ENCODE measurements around the gene TKTL2. TPM values are rescaled to one million over a fixed set of nuclear protein-coding genes. Genes with fewer than 3 reads are reported as not detected.

The TKTL2 gene
- total and polyA plus RNA-seq, 10 of the 15 experiments (the other 5 are each of a cell fraction or from before 2014, with no cell fraction given), result 0.03 to 0.04 (median 0.03) TPM; not detected in 7

DNA sequence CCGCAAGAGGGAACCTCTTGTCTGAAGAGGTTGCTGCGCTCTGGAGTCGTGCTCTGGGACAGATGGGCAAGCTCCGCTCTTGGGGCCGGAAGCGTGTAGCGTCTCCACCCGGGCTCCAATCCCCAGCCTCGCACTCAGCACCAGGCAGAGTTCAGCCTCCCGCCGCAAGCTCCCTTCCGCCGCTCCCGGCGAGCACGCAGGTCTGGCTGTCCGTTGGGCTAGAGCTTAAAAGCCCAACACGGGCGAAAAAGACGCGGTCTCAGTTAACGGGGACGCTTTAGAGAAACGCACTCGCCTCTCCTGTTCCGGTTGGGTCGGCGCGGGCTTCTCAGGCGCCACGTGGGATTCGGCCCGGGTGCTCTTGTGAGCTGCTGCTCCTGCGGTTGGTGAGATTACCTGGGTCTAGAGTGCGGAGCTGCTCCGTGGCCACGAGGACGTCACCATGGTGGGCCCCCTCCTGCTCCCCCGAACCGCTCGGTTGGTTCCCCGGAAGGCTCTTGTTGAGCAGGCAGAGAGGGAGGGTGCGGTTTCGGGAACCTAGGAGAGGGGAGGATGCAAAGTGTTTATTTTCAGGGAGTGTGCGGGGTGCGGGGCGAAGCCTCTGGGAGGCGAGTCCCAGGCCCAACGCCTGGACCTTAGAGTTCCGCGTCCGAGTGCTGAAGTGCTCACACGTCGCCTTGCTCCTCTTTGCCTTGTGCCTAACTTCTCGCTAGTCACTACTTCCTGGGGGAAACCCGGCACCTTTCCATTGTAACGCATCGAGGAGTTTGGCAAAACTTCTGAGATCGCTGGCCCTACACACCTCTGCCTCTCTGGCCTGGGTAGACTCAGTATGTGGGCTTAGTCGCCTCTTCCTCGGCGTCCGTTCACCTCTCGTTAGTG is 21.0 kb upstream of the TKTL2 start, which contains the start of gene TMA16 (continued):
- TF ChIP-seq, protein P1, sequence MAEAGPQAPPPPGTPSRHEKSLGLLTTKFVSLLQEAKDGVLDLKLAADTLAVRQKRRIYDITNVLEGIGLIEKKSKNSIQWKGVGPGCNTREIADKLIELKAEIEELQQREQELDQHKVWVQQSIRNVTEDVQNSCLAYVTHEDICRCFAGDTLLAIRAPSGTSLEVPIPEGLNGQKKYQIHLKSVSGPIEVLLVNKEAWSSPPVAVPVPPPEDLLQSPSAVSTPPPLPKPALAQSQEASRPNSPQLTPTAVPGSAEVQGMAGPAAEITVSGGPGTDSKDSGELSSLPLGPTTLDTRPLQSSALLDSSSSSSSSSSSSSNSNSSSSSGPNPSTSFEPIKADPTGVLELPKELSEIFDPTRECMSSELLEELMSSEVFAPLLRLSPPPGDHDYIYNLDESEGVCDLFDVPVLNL (IDR thresholded peaks at IDR 0.05; ENCODE audit: low read depth, low read length), result no peak
- TF ChIP-seq, protein P2, sequence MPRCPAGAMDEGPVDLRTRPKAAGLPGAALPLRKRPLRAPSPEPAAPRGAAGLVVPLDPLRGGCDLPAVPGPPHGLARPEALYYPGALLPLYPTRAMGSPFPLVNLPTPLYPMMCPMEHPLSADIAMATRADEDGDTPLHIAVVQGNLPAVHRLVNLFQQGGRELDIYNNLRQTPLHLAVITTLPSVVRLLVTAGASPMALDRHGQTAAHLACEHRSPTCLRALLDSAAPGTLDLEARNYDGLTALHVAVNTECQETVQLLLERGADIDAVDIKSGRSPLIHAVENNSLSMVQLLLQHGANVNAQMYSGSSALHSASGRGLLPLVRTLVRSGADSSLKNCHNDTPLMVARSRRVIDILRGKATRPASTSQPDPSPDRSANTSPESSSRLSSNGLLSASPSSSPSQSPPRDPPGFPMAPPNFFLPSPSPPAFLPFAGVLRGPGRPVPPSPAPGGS (IDR thresholded peaks at IDR 0.05; ENCODE audit: borderline replicate concordance, insufficient read depth, low read depth, low read length, poor library complexity, severe bottlenecking), result peak; percentile 33
- TF ChIP-seq TARDBP (IDR thresholded peaks at IDR 0.05; ENCODE audit: borderline replicate concordance), result peak; percentile 69; the same call in 1 of the 2 replicates
- peak; percentile 49 for TF ChIP-seq DPF2 (IDR thresholded peaks at IDR 0.05)
- TF ChIP-seq HDAC6 (IDR thresholded peaks at IDR 0.05; ENCODE audit: unreplicated experiment), result no peak
- peak; percentile 97 for TF ChIP-seq GABPA (IDR thresholded peaks at IDR 0.05; ENCODE audit: low read depth)
- TF ChIP-seq TCF12 (IDR thresholded peaks at IDR 0.05; ENCODE audit: low read depth, low read length), result no peak; the same call in 1 of the 2 replicates
- TF ChIP-seq STAT1 (conservative IDR thresholded peaks at IDR 0.05), result 0 out of 2 replicates have a peak, but pooled peaks have one; percentile 41
- TF ChIP-seq, protein P3, sequence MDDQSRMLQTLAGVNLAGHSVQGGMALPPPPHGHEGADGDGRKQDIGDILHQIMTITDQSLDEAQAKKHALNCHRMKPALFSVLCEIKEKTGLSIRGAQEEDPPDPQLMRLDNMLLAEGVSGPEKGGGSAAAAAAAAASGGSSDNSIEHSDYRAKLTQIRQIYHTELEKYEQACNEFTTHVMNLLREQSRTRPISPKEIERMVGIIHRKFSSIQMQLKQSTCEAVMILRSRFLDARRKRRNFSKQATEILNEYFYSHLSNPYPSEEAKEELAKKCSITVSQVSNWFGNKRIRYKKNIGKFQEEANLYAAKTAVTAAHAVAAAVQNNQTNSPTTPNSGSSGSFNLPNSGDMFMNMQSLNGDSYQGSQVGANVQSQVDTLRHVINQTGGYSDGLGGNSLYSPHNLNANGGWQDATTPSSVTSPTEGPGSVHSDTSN (IDR thresholded peaks at IDR 0.05; ENCODE audit: insufficient replicate concordance, low read depth, low read length), result no peak
- TF ChIP-seq GATAD2B (conservative IDR thresholded peaks at IDR 0.05; ENCODE audit: low read depth), result peak; percentile 83
- no peak for TF ChIP-seq MYB (IDR thresholded peaks at IDR 0.05; ENCODE audit: borderline replicate concordance, low read depth, low read length)
- TF ChIP-seq, protein P4, sequence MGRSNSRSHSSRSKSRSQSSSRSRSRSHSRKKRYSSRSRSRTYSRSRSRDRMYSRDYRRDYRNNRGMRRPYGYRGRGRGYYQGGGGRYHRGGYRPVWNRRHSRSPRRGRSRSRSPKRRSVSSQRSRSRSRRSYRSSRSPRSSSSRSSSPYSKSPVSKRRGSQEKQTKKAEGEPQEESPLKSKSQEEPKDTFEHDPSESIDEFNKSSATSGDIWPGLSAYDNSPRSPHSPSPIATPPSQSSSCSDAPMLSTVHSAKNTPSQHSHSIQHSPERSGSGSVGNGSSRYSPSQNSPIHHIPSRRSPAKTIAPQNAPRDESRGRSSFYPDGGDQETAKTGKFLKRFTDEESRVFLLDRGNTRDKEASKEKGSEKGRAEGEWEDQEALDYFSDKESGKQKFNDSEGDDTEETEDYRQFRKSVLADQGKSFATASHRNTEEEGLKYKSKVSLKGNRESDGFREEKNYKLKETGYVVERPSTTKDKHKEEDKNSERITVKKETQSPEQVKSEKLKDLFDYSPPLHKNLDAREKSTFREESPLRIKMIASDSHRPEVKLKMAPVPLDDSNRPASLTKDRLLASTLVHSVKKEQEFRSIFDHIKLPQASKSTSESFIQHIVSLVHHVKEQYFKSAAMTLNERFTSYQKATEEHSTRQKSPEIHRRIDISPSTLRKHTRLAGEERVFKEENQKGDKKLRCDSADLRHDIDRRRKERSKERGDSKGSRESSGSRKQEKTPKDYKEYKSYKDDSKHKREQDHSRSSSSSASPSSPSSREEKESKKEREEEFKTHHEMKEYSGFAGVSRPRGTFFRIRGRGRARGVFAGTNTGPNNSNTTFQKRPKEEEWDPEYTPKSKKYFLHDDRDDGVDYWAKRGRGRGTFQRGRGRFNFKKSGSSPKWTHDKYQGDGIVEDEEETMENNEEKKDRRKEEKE (IDR thresholded peaks at IDR 0.05), result no peak
- TF ChIP-seq BMI1 (IDR thresholded peaks at IDR 0.05; ENCODE audit: borderline replicate concordance), result no peak
- peak; percentile 97 for TF ChIP-seq MYC (IDR thresholded peaks at IDR 0.05; ENCODE audit: insufficient read depth, insufficient read length, insufficient replicate concordance, low read length, severe bottlenecking)
- TF ChIP-seq, protein P5, sequence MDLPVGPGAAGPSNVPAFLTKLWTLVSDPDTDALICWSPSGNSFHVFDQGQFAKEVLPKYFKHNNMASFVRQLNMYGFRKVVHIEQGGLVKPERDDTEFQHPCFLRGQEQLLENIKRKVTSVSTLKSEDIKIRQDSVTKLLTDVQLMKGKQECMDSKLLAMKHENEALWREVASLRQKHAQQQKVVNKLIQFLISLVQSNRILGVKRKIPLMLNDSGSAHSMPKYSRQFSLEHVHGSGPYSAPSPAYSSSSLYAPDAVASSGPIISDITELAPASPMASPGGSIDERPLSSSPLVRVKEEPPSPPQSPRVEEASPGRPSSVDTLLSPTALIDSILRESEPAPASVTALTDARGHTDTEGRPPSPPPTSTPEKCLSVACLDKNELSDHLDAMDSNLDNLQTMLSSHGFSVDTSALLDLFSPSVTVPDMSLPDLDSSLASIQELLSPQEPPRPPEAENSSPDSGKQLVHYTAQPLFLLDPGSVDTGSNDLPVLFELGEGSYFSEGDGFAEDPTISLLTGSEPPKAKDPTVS (IDR thresholded peaks at IDR 0.05; ENCODE audit: low read depth, low read length), result no peak
- no peak for TF ChIP-seq RCOR1 (conservative IDR thresholded peaks at IDR 0.05; ENCODE audit: low read depth, low read length)
- no peak for TF ChIP-seq PAX8 (IDR thresholded peaks at IDR 0.05)
- TF ChIP-seq, protein P6, sequence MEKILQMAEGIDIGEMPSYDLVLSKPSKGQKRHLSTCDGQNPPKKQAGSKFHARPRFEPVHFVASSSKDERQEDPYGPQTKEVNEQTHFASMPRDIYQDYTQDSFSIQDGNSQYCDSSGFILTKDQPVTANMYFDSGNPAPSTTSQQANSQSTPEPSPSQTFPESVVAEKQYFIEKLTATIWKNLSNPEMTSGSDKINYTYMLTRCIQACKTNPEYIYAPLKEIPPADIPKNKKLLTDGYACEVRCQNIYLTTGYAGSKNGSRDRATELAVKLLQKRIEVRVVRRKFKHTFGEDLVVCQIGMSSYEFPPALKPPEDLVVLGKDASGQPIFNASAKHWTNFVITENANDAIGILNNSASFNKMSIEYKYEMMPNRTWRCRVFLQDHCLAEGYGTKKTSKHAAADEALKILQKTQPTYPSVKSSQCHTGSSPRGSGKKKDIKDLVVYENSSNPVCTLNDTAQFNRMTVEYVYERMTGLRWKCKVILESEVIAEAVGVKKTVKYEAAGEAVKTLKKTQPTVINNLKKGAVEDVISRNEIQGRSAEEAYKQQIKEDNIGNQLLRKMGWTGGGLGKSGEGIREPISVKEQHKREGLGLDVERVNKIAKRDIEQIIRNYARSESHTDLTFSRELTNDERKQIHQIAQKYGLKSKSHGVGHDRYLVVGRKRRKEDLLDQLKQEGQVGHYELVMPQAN (conservative IDR thresholded peaks at IDR 0.05), result peak; percentile 93
